SW480 (cell line): ENCODE measurements around the gene CCL17.
"Not testable (repeated sequence)": the region's sequence is repeated elsewhere in the genome, so short reads cannot be mapped to it uniquely, and the experiment has no call there.

ENCODE experiments used
- DNase-seq: peaks from one replicate; pipeline ENCODE4 v3.0.0-alpha.2; 2016; ENCODE audit warnings: low spot score

The CCL17 gene

DNA sequence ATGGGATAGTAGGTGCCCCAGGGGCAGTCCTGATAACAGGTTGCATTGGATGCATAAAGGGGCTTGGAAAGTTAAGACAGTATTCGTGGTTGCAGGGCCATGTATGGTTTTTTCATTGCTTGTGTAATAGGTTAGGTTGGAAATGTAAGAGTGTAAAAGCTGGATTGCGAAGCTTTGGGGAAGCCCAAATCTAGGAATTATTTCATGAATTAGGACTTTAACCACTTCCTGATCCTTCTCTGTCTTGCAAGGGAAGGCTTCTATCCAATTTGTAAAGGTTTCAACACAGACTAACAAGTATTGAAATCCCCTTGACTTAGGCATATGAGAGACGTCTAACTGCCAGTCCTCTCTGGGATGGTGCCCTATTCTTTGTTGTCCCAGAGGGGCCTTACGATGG is 7.8 kb upstream of the CCL17 start:
- no peak for DNase-seq

DNA sequence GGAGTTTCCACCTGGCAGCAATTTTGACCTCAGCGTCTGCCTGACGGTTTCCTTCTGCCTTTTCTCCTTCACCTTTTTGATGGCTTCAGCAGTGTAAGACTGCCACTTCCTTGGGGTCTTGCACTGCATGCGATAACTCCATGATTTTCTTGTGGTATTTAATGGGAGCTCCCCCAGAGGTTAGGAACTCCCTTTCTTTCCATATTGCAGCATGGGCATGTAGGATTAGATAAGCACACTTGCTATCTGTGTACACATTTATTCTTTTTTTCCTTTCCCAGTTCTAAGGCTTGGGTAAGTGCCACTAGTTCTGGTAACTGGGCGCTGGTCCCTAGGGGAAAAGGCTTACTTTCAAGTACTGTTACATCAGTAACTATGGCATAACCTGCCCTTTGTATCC is 7.1 kb upstream of the CCL17 start:
- not testable (repeated sequence) for DNase-seq

DNA sequence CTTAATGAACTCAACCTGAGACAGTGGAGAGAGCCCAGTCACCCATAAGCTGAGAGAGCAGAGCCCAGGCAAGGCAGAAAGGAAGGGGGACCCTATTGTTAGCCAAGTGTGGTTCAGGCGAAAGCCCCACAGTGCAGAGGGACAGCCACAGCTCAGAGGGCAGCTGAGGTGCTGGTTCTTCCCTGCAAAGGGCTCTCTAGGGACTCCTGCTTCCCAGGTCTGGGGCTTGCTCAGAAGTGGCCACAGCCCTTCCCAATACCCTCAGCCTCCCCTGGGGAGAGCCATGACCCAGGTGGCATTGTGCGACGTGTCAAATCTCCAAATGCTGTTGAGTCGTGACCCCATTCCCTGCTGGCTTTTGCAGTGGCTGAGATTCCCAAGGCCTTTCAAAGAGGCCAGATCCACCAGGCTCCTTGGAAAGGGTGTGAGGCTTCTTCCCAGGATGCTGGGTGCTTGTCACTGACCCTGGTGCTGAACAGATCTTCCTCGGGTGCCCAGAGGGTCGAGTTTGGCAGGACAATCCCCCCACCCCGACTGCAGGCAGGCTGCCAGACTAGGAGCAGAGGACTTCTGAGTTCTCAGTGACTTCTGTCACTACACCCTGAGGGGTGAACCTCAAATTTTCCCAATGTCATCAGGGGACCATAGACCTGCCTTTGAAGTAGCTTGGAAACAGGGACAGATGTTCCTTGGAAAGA is 2.5 kb upstream of the CCL17 start:
- no peak for DNase-seq

DNA sequence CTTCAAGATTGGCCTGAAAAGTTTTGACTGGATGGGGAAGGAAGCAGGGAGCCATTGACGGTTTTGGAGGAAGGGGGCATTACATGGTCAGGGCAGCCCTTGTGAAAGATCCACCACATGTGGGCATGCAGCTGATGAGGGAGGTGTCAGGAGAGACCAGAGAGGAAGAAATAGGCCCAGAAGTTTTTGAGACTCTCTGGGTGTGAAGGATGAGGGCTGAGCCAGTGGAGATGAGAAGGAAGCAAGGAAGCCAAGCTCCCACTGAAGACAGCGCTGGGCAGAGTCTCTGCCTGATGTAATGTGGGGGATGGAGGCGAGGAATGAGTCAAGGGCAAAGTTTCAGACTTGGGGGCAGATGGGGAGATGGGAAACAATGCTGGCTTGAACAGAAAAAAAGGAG is 530 bp downstream of the CCL17 start:
- DNase-seq, result no peak

- no peak for DNase-seq
Measured at GRCh38 chr16:57406881-57407280, 2.3 kb downstream of the CCL17 start.

- no peak for DNase-seq
Measured at GRCh38 chr16:57407521-57408353, 3.2 kb downstream of the CCL17 start.

DNA sequence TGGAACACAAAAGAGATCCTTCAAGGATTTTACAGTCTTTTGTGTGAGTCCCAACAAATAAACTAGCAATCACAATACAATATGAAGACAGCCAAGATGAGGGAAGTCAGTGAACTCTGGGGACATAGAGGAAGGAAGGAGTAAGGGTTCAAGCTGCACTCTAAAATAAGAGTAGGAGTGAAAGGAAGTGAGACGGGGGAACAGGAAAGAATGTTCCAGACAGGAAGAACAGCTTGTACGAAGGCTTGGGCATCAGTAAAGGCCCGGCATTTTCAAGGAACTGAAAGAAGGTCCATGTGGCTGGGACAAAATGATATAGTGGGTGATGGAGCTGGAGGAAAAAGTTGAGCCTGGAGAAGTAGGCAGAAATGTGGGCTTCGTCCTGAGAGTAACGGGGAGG is 4.5 kb downstream of the CCL17 start:
- no peak for DNase-seq

GRCh38 chr16:57409870-57410587 is 5.5 kb downstream of the CCL17 start:
- no peak for DNase-seq

DNA sequence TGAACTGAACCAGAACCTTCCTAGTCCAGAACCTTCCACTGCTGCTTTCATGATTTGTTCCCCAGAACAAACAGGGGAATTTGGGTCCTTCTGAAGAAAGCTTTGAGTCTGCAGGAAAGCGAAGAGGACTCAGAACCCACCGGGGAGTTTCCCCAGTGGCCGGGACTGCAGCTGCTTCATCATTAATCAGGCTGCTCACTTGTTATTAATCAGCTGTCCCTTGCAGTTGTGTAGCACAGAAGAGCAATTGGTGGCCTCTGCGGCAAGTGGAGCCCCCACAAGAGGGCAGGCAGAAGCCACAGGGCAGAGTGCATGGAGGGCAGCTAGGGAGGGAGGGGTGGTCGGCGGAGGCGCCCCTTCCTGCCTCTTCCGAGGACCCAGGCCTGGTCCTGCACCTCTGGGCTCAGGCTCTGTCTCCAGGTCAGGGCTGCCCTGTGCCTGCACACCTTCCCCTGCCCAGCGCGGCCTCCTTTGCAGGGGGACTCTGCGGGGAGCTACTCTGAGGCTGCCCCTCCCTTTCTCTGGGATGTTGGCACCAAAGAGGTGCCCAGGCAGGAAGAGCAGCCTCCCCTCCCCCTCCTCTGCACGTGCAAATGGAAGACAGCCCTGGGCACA is 6.9 kb downstream of the CCL17 start:
- no peak for DNase-seq

- DNase-seq, result no peak
Measured at GRCh38 chr16:57412584-57412983, 8.0 kb downstream of the CCL17 start.

DNA sequence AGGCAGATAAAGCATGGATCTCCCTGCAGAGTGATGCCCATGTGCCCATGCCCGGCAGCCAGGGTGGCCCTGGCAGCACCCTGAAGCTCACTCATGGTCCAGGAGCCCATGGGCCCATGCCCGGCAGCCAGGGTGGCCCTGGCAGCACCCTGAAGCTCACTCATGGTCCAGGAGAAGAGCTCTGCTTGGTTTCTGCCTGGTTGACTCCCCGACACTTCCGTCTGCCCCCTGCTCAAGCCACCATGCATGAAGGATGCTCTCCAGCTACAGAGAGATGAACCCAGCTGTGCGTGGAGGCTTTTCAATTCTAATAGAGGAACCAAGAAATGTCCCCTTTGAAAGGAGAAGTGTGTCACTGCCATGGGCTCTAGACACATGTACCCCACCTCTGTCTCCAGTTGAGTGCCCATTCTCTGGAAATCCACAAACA is 8.7 kb downstream of the CCL17 start:
- no peak for DNase-seq

- no peak for DNase-seq
Measured at GRCh38 chr16:57413733-57414132, 9.2 kb downstream of the CCL17 start.

DNA sequence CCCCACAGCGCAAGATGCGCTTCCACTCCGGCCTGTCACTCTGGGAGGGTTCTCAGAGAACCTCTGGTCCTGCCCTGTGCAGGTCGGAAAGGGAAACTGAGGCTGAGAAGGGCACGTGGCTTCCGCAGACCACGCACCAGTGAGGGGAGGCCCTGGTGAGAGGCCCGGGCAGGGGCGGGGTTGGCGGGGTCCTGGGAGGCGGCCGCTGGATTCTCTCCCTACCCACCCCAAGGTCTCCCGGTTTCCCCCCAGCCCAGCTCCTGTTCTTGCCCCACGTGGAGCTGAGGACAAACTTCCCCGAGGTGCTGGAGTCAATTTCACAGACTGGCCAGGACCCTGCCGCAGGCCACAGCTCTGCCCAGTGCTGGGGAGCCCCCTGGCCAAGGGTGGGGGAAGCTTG is 11.5 kb downstream of the CCL17 start:
- DNase-seq, result no peak

DNA sequence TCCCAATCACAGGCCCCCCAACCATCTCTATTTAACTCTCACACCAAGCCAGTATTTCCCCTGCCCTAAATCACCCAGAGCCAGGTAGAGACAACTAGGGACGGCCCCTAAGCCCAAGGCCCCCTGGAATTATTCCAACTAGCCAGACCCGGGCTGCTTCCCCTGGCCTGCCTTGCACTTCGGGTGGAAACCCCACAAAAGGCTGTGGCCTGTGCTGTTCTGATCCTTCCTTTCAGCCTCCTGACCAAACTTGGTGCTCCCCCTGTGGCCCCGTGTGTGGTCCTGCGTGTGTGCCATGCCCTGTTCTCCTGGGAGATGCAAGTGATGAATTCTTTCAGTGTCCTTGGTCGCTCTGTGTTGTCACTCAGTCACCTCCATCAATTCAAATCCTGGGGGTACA is 14.9 kb downstream of the CCL17 start:
- DNase-seq, result no peak

DNA sequence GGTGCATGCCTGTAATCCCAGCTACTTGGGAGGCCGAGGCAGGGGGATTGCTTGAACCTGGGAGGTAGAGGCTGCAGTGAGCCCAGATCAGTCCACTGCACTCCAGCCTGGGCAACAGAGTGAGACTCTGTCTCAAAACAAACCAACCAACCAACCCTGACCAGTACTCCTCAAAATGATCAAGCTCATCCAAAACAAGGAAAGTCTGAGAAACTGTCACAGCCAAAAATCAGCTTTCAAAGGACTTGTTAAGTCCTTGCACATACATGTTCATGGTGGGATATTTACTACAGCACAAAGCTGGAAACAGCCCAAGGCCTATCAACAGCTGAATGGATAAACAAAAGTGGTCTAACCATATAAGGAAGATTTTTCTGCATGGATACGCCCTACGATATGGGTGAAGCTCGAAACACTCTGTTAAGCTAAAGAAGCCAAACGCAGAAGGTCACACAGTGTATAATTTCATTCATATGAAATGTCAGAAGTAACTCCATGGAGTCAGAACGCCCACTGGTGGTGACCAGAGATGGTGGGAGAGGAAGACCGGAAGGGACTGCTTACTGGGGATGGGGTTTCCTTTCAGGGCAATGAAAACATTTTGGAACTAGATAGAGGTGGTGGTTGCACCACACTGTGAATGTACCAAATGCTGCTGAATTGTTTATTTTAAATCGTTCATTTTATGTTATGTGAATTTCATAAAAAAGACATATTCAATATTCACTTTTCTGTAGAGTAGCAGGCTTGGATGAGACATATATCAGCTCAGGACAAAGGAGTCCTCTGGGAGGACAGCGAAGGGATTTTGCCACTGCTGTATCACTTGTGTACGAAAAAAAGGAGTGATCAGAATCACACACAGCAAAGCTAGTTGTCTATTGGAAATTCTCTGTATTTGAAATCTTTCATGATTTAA is 17.7 kb downstream of the CCL17 start:
- peak; percentile 56 for DNase-seq

GRCh38 chr16:57423152-57423551 is 18.6 kb downstream of the CCL17 start:
- DNase-seq, result no peak

DNA sequence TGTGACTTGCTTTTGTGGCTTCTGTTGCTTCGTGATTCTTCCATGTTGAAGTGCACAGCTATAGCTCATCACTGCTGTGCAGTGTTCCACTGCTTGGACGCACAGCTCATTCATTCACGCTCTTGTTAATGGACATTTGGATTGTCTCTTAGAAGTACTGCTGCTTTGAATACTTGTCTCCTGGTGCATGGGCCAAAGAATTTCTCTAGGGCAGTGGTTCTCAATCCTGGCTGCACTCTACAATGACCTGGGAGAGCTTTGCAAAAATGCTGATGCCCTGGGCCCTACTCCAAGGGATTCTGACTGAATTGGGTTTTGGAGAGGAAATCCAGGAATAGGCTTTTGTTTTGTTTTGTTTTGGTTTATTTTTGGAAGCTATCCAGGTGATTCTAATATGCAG is 20.0 kb downstream of the CCL17 start:
- DNase-seq, result no peak

DNA sequence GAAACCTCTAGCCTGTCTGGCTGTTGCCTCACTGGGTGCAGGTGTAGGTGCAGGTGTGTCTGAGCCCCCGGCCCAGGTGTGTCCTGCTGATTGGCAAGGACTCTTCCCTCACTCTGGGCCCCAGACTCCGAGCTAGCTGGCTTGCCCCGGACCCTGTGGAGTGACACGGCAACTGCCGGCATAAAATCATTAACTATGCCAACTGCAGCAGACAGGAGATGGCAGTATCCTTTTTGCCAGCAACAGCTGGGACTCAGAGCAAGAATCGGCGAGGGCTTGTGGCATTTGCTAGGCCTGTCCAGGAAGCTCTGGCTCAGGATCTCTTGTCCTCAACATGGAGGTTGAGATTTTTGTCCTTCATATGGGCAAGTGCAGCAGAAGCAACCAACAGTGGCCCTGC is 21.8 kb downstream of the CCL17 start:
- DNase-seq, result no peak

DNA sequence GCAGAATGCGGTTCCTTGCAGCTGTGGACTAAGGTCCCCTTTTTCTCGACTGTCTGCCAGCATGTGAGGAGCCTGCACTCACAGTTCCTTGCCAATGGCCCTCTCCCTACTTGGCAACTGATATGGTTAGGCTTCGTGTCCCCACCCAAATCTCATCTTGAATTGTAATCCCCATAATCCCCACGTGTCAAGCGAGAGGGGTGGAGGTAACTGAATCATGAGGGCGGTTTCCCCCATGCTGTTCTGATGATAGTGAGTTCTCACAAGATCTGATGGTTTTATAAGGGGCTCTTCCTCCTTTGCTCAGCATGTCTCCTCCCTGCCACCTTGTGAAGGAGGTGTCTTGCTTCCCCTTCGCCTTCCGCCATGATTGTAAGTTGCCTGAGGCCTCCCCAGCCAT is 22.7 kb downstream of the CCL17 start:
- no peak for DNase-seq

GRCh38 chr16:57427824-57428223 is 23.3 kb downstream of the CCL17 start:
- DNase-seq, result no peak

- DNase-seq, result no peak
Measured at GRCh38 chr16:57430955-57431354, 26.4 kb downstream of the CCL17 start.
